Panc1 (cell line): ENCODE measurements around the gene TMEM37. TPM values are rescaled to one million over a fixed set of nuclear protein-coding genes. Genes with fewer than 3 reads are reported as not detected.

Source experiments
- ATAC-seq: fragments of 200-7000 bp; cut with Tn5 transposase; 2 replicates; pipeline ENCODE4 v1.9.1; 2020; ENCODE audit warnings: mild to moderate bottlenecking, moderate library complexity
- BruUV-seq: library from RNA; stranded (reverse); fragments of 400-500 nt; replicated peaks from 2 replicates; lab custom pipeline; 2021; lab: Mats Ljungman, UMichigan
- CTCF ChIA-PET: fragments of 300-600 bp; sonication (Branson Sonifier 250); formaldehyde crosslinking; loops from one replicate; lab custom pipeline; 2022; ENCODE audit warnings: antibody characterized with exemption; lab: Charles Lee
- POLR2A ChIA-PET: fragments of 300-600 bp; sonication (Branson Sonifier 250); formaldehyde crosslinking; loops from one replicate; lab custom pipeline; 2022; ENCODE audit warnings: antibody characterized with exemption; lab: Charles Lee
- DNase-seq: peaks from one replicate; pipeline ENCODE4 v3.0.0-alpha.2; 2010; ENCODE audit warnings: low read depth, low spot score
- H3K27ac ChIP-seq: 2 replicates; pipeline ENCODE4 v1.5.1; 2011; ENCODE audit warnings: mild to moderate bottlenecking, low read length, inconsistent platforms
- H3K27me3 ChIP-seq: fragments of 200-500 bp; sonication (Bioruptor generic); 2 replicates; pipeline ENCODE4 v1.6.0; 2014; ENCODE audit warnings: low read length, inconsistent platforms; ENCODE audit not compliant: control insufficient read depth, insufficient read depth
- H3K36me3 ChIP-seq: fragments of 200-500 bp; sonication (Bioruptor generic); 2 replicates; pipeline ENCODE4 v1.5.1; 2014; ENCODE audit warnings: inconsistent platforms, mild to moderate bottlenecking, low read length, moderate library complexity; ENCODE audit not compliant: control insufficient read depth, insufficient read depth
- H3K4me1 ChIP-seq: 2 replicates; pipeline ENCODE4 v1.5.1; 2011; ENCODE audit warnings: inconsistent platforms, mild to moderate bottlenecking, low read length, moderate library complexity; ENCODE audit not compliant: control insufficient read depth, insufficient read depth
- H3K4me3 ChIP-seq, 2 experiments: 2 replicates each; pipeline ENCODE4 v1.5.1; 2011 to 2012; ENCODE audit warnings: low read depth in 2 of 2, low read length in 2 of 2, mild to moderate bottlenecking in 2 of 2, inconsistent platforms in 1 of 2, moderate library complexity in 1 of 2
- H3K9me3 ChIP-seq: fragments of 200-500 bp; sonication (Bioruptor generic); 2 replicates; pipeline ENCODE4 v1.5.1; 2014; ENCODE audit warnings: low read depth, mild to moderate bottlenecking, inconsistent platforms, low read length, moderate library complexity; ENCODE audit not compliant: control insufficient read depth, insufficient read depth
- POLR2AphosphoS5 ChIP-seq: IDR thresholded peaks from 2 replicates; pipeline ENCODE4 v1.6.1; 2012; ENCODE audit warnings: mild to moderate bottlenecking, low read depth, low read length, moderate library complexity
- SIN3A ChIP-seq: IDR thresholded peaks from 2 replicates; pipeline ENCODE4 v1.6.1; 2012; ENCODE audit warnings: low read depth, mild to moderate bottlenecking, low read length, moderate library complexity, borderline replicate concordance; ENCODE audit not compliant: insufficient read depth
- TCF7L2 ChIP-seq: IDR thresholded peaks from 2 replicates; pipeline ENCODE4 v1.6.1; 2011; ENCODE audit warnings: mild to moderate bottlenecking, low read depth, low read length, inconsistent platforms
- in situ Hi-C: cut with HindIII; loops from 2 replicates; pipeline ENCODE4 v1.10.0; 2016; ENCODE audit warnings: low sequenced_read_pairs, low pct_unique_long_range_greater_than_20kb
- intact Hi-C: fragments of 100-400 bp; cut with micrococcal nuclease; formaldehyde crosslinking; loops from one replicate; pipeline ENCODE4 v1.10.0; 2022; ENCODE audit not compliant: unreplicated experiment
- total RNA-seq: library from RNA; stranded (reverse); gene quantifications from one replicate; pipeline ENCODE4 v1.2.1, GENCODE V29; 2021; ENCODE audit not compliant: unreplicated experiment
- TF ChIP-seq, protein P1 (sequence below), 2 experiments: IDR thresholded peaks; 2 replicates each; pipeline ENCODE4 v1.6.1; 2011 to 2012; ENCODE audit warnings: low read depth in 2 of 2, control low read depth in 1 of 2, low read length in 1 of 2, mild to moderate bottlenecking in 1 of 2, moderate library complexity in 1 of 2; ENCODE audit not compliant: insufficient read depth in 1 of 2
- TF ChIP-seq, protein P2 (sequence below): fragments of 450-650 bp; IDR thresholded peaks from 2 replicates; pipeline ENCODE4 v1.5.1; 2017; ENCODE audit warnings: mild to moderate bottlenecking

The TMEM37 gene
- total RNA-seq, 1 experiment from 2014 or later: 0.28 TPM

DNA sequence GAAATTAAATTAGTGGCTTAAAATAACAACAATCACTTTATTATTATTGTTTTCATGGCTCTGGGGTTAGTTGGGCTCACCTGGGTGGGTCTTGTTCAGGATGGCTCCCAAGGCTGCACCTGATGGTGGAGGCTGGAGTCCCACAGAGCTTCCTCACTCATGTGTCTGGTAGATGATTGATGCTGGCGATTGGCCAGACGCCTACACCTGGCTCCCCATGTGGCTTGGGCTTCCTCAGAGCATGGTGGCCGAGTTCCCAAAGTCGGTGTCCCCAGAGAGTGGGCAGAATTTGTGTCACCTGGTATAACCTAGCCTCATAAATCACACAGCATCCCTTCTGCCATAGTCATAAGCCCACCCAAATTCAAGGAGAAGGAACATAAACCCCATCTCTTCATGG is 46.7 kb upstream of the TMEM37 start:
- BruUV-seq: no TSS peak
- no peaks in the 10 kb centered on the region for H3K27me3 ChIP-seq
- H3K36me3 ChIP-seq: no peaks in the 10 kb centered on the region
- intact Hi-C loops: no loop called here
- H3K27ac ChIP-seq: no peak overlapping the region
- H3K9me3 ChIP-seq: no peaks in the 10 kb centered on the region
- POLR2A ChIA-PET: no interaction called here
- H3K4me3 ChIP-seq: no peak overlapping the region
- TF ChIP-seq TCF7L2: no peak
- DNase-seq: no peak
- CTCF ChIA-PET: no interaction called here
- in situ Hi-C loops: no loop called here
- H3K4me1 ChIP-seq: no peaks in the 10 kb centered on the region
- ATAC-seq: no peak

DNA sequence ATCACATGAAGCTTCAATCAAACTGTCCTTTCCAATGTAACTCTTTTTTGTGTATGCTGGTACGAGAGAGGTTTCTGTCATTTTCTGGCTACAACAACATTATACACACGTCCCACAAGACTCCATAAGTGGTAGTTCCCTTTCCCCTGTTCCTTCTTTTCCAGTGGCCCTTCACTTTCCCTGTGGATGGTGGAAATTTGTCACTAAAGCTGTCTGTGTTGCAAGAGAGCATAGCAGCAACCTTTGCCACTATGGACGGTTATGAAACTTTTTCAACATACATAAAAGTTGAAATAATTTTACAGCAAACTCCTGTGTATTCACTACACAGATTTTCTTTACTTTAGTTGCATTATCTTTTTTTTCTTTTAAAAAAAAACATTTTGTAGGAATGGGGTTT is 46.2 kb upstream of the TMEM37 start:
- BruUV-seq: no TSS peak
- ATAC-seq: no peak
- no peaks in the 10 kb centered on the region for H3K4me1 ChIP-seq
- no peak overlapping the region for H3K27ac ChIP-seq
- CTCF ChIA-PET: no interaction called here
- H3K36me3 ChIP-seq: no peaks in the 10 kb centered on the region
- DNase-seq: no peak
- intact Hi-C loops: no loop called here
- H3K27me3 ChIP-seq: peaks cover 3% of the 10 kb centered on the region; the same call in 1 of the 2 replicates
- no peak overlapping the region for H3K4me3 ChIP-seq
- TF ChIP-seq, protein P1, sequence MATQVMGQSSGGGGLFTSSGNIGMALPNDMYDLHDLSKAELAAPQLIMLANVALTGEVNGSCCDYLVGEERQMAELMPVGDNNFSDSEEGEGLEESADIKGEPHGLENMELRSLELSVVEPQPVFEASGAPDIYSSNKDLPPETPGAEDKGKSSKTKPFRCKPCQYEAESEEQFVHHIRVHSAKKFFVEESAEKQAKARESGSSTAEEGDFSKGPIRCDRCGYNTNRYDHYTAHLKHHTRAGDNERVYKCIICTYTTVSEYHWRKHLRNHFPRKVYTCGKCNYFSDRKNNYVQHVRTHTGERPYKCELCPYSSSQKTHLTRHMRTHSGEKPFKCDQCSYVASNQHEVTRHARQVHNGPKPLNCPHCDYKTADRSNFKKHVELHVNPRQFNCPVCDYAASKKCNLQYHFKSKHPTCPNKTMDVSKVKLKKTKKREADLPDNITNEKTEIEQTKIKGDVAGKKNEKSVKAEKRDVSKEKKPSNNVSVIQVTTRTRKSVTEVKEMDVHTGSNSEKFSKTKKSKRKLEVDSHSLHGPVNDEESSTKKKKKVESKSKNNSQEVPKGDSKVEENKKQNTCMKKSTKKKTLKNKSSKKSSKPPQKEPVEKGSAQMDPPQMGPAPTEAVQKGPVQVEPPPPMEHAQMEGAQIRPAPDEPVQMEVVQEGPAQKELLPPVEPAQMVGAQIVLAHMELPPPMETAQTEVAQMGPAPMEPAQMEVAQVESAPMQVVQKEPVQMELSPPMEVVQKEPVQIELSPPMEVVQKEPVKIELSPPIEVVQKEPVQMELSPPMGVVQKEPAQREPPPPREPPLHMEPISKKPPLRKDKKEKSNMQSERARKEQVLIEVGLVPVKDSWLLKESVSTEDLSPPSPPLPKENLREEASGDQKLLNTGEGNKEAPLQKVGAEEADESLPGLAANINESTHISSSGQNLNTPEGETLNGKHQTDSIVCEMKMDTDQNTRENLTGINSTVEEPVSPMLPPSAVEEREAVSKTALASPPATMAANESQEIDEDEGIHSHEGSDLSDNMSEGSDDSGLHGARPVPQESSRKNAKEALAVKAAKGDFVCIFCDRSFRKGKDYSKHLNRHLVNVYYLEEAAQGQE (IDR thresholded peaks at IDR 0.05; ENCODE audit: insufficient read depth in 1 of 2, low read depth in 2 of 2, low read length in 1 of 2): no peak
- TF ChIP-seq, protein P2, sequence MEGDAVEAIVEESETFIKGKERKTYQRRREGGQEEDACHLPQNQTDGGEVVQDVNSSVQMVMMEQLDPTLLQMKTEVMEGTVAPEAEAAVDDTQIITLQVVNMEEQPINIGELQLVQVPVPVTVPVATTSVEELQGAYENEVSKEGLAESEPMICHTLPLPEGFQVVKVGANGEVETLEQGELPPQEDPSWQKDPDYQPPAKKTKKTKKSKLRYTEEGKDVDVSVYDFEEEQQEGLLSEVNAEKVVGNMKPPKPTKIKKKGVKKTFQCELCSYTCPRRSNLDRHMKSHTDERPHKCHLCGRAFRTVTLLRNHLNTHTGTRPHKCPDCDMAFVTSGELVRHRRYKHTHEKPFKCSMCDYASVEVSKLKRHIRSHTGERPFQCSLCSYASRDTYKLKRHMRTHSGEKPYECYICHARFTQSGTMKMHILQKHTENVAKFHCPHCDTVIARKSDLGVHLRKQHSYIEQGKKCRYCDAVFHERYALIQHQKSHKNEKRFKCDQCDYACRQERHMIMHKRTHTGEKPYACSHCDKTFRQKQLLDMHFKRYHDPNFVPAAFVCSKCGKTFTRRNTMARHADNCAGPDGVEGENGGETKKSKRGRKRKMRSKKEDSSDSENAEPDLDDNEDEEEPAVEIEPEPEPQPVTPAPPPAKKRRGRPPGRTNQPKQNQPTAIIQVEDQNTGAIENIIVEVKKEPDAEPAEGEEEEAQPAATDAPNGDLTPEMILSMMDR: no peak
- TF ChIP-seq TCF7L2 (no peak), POLR2AphosphoS5 (no peak), SIN3A (no peak)
- no peaks in the 10 kb centered on the region for H3K9me3 ChIP-seq
- in situ Hi-C loops: no loop called here
- POLR2A ChIA-PET: no interaction called here

DNA sequence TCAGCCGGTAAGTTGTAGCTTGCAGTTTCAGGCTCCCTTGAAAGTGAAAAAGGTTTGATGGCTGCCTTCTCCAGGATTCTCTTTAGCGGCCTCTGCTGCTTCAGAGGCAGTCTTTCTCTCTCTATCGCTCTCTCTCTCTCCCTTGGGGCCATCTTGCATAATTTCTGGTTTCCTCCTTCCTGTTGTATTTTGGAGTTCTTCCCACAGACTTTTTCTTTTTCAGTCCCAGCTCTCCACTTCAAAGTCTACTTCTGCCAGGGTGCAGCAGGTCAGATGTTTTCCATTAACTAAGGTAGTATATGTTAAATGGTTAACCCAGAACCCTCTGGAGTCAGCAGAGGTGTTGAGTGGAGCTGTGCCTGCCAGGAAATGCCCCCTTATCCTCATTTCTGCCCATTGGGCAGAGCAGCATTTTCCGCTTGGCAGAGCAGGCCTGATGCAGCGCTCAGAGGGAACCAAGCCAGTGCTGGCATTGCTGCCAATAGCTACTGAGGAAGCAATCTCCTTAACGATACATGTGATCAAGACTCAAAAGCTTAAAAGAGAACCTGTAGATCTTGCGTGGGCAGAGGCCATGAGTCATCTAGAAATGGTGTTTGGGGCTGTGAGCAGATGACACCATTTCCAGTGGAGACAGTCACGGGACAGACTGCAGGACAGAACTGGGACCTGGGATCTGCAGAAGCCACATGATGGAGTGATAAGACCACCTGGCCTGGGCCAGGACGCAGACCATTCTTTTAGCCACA is 44.1 kb upstream of the TMEM37 start:
- peaks cover 3% of the 10 kb centered on the region; the same call in 1 of the 2 replicates for H3K27me3 ChIP-seq
- TF ChIP-seq, protein P1 (IDR thresholded peaks at IDR 0.05; ENCODE audit: insufficient read depth in 1 of 2, low read depth in 2 of 2, low read length in 1 of 2): no peak
- TF ChIP-seq, protein P2: no peak
- TF ChIP-seq SIN3A (no peak), TCF7L2 (no peak), POLR2AphosphoS5 (no peak)
- in situ Hi-C loops (no loop called here), intact Hi-C loops (no loop called here)
- ChIA-PET POLR2A (interaction anchor here (0.7 kb wide), 1 partner anchor 291 kb away, joined by 9 read pairs; no protein-coding TSS in a partner anchor), CTCF (interaction anchor here (0.6 kb wide), 1 partner anchor 38 kb away, joined by 11 read pairs; no protein-coding TSS in a partner anchor)
- no TSS peak for BruUV-seq
- H3K27ac ChIP-seq: no peak overlapping the region
- no peak for ATAC-seq
- no peaks in the 10 kb centered on the region for H3K9me3 ChIP-seq
- no peaks in the 10 kb centered on the region for H3K4me1 ChIP-seq
- no peaks in the 10 kb centered on the region for H3K36me3 ChIP-seq
- no peak overlapping the region for H3K4me3 ChIP-seq
- DNase-seq: no peak
